ENCODE measurements around the gene POLD2. TPM values are rescaled to one million over a fixed set of nuclear protein-coding genes. Genes with fewer than 3 reads are reported as not detected.

Gene POLD2
- total RNA-seq, 4 donors from 2014 or later = 58.7 to 80.5 (median 66.1) TPM

GRCh38 chr7:44162785-44163395 lies 39.5 kb upstream of the POLD2 start:
- no peak overlapping the region for H3K4me3 ChIP-seq
- H3K36me3 ChIP-seq = no peaks in the 10 kb centered on the region
- peak in 1 of 2 donors; percentile 28 for DNase-seq (ENCODE audit: low spot score in 2 of 2)
- WGBS = 38% methylated on average over 1 of the region's 1 CpG
- no peaks in the 10 kb centered on the region for H3K4me1 ChIP-seq
- H3K27ac ChIP-seq = no peak overlapping the region
- no peaks in the 10 kb centered on the region for H3K9me3 ChIP-seq
- H3K27me3 ChIP-seq = no peaks in the 10 kb centered on the region
- no peak for TF ChIP-seq EP300 (IDR thresholded peaks at IDR 0.05)
- no peak for TF ChIP-seq CTCF (IDR thresholded peaks at IDR 0.05)
- no peak for TF ChIP-seq POLR2A (IDR thresholded peaks at IDR 0.05)
- TF ChIP-seq POLR2AphosphoS5 (IDR thresholded peaks at IDR 0.05) = no peak

DNA sequence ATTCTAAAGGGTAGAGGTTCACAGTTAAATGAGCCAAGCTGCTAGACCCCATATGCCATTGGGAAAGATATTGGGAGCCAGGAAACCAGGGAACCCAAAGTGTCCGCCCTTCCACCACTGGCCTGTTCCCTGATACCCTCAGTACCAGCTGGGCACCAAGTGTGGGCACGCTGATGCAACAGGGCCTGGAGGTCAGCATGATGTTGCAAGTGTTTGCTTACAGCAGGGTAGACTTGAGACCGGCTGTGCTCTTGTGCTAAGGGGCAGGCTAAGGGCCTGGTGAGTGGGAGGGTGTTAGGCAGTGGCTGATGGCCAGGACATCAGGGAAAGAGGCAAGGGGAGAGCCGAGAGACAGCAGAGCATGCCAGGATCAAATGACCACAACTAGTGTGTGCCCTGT lies 38.8 kb upstream of the POLD2 start:
- TF ChIP-seq POLR2A (IDR thresholded peaks at IDR 0.05) = no peak
- no peak for TF ChIP-seq CTCF (IDR thresholded peaks at IDR 0.05)
- TF ChIP-seq POLR2AphosphoS5 (IDR thresholded peaks at IDR 0.05) = no peak
- no peak for TF ChIP-seq EP300 (IDR thresholded peaks at IDR 0.05)

GRCh38 chr7:44161371-44161770 lies 38.0 kb upstream of the POLD2 start:
- H3K4me1 ChIP-seq = no peaks in the 10 kb centered on the region
- H3K36me3 ChIP-seq = no peaks in the 10 kb centered on the region
- TF ChIP-seq EP300 (IDR thresholded peaks at IDR 0.05) = no peak
- no peak for TF ChIP-seq POLR2AphosphoS5 (IDR thresholded peaks at IDR 0.05)
- no peak for TF ChIP-seq POLR2A (IDR thresholded peaks at IDR 0.05)
- no peak for TF ChIP-seq CTCF (IDR thresholded peaks at IDR 0.05)
- 92% methylated on average over 2 of the region's 2 CpGs for WGBS
- H3K27me3 ChIP-seq = no peaks in the 10 kb centered on the region
- peak in 1 of 2 donors; percentile 21 for DNase-seq (ENCODE audit: low spot score in 2 of 2)
- H3K9me3 ChIP-seq = no peaks in the 10 kb centered on the region
- H3K4me3 ChIP-seq = no peak overlapping the region
- no peak overlapping the region for H3K27ac ChIP-seq

More for the DNA sequence above, 38.8 kb upstream of the POLD2 start:
- no peaks in the 10 kb centered on the region for H3K4me1 ChIP-seq
- no peaks in the 10 kb centered on the region for H3K9me3 ChIP-seq
- peak in 1 of 2 donors; percentile 59 for DNase-seq (ENCODE audit: low spot score in 2 of 2)
- H3K27me3 ChIP-seq = no peaks in the 10 kb centered on the region
- no peaks in the 10 kb centered on the region for H3K36me3 ChIP-seq
- no peak overlapping the region for H3K27ac ChIP-seq
- WGBS = 96% methylated on average over 3 of the region's 4 CpGs
- H3K4me3 ChIP-seq = no peak overlapping the region

GRCh38 chr7:44159824-44160630 lies 36.7 kb upstream of the POLD2 start:
- H3K9me3 ChIP-seq = no peaks in the 10 kb centered on the region
- whole genome bisulfite sequencing = 86% methylated on average over 5 of the region's 5 CpGs

More at GRCh38 chr7:44159824-44160630, 36.7 kb upstream of the POLD2 start:
- Histone ChIP-seq H3K27ac (no peak overlapping the region), H3K36me3 (no peaks in the 10 kb centered on the region), H3K4me3 (no peak overlapping the region), H3K27me3 (no peaks in the 10 kb centered on the region), H3K4me1 (no peaks in the 10 kb centered on the region)
- no peak for TF ChIP-seq POLR2AphosphoS5 (IDR thresholded peaks at IDR 0.05)
- TF ChIP-seq POLR2A (IDR thresholded peaks at IDR 0.05) = no peak
- TF ChIP-seq EP300 (IDR thresholded peaks at IDR 0.05) = no peak
- no peak for TF ChIP-seq CTCF (IDR thresholded peaks at IDR 0.05)
- DNase-seq (ENCODE audit: low spot score in 2 of 2) = peak in 1 of 2 donors; percentile 52

Measured in suprapubic skin (tissue), 4 donors.